Transverse colon (tissue), 4 donors: Measurements from ENCODE around the gene PLIN4. TPM values are rescaled to one million over a fixed set of nuclear protein-coding genes. Genes with fewer than 3 reads are reported as not detected.

Experiments used
- DNase-seq: peaks from one replicate; pipeline ENCODE4 v3.0.0-alpha.2; 2019
- H3K27ac ChIP-seq, 4 donors: fragments of 200-600 bp; sonication (generic); 2 replicates each; pipeline ENCODE4 v1.5.1; 2016 to 2018; ENCODE audit warnings: inconsistent platforms in 4 of 4
- H3K27me3 ChIP-seq: fragments of 200-600 bp; sonication (generic); 2 replicates; pipeline ENCODE4 v1.5.1; 2017; ENCODE audit warnings: inconsistent platforms
- H3K36me3 ChIP-seq, 4 donors: fragments of 200-600 bp; sonication (generic); 2 replicates each; pipeline ENCODE4 v1.5.1; 2017 to 2019; ENCODE audit warnings: inconsistent platforms in 4 of 4
- H3K4me1 ChIP-seq, 4 donors: fragments of 200-600 bp; sonication (generic); 2 replicates each; pipeline ENCODE4 v1.5.1; 2017 to 2020; ENCODE audit warnings: inconsistent platforms in 4 of 4
- H3K4me3 ChIP-seq, 4 donors: fragments of 200-600 bp; sonication (generic); 1 replicate in 1 of 4; 2 replicates in 3 of 4; pipeline versions ENCODE4 v1.5.1 to v1.6.1; 2017 to 2019; ENCODE audit warnings: inconsistent platforms in 4 of 4
- H3K9me3 ChIP-seq, 2 donors: fragments of 200-600 bp; sonication (generic); 2 replicates each; pipeline ENCODE4 v1.5.1; 2017 to 2019; ENCODE audit warnings: inconsistent platforms in 2 of 2
- CTCF ChIP-seq, 5 experiments: fragments of 200-600 bp in 3 of 5; fragments of 450-650 bp in 2 of 5; sonication (generic) in 3 of 5; IDR thresholded peaks; 1 replicate in 2 of 5; 2 replicates in 3 of 5; pipeline ENCODE4 v1.5.1; 2016 to 2017; ENCODE audit warnings: antibody characterized with exemption in 5 of 5, inconsistent platforms in 3 of 5, mild to moderate bottlenecking in 2 of 5, moderate library complexity in 1 of 5
- EP300 ChIP-seq: sonication (generic); formaldehyde crosslinking; IDR thresholded peaks from one replicate; pipeline ENCODE4 v1.6.1; 2017; ENCODE audit warnings: antibody characterized with exemption, low read depth
- POLR2A ChIP-seq: fragments of 450-650 bp; IDR thresholded peaks from one replicate; pipeline ENCODE4 v1.6.1; 2016; ENCODE audit warnings: antibody characterized with exemption, mild to moderate bottlenecking, moderate library complexity
- POLR2AphosphoS5 ChIP-seq, 3 donors: sonication (generic); formaldehyde crosslinking; IDR thresholded peaks; one replicate each; pipeline ENCODE4 v1.6.1; 2016; ENCODE audit warnings: antibody characterized with exemption in 3 of 3
- WGBS, 2 donors: methylation state at CpG; one replicate each; pipeline ENCODE4 v1.1.5; 2018; ENCODE audit warnings: low coverage in 1 of 2; 5-methylcytosine and 5-hydroxymethylcytosine counted together
- in situ Hi-C, 4 donors: fragments of 200-750 bp; cut with MboI; loops; one replicate each; pipeline versions ENCODE4 v1.15.0 to v1.15.1; 2017; ENCODE audit warnings: low sequenced_read_pairs in 3 of 4, low pct_ligation_motif_present in 1 of 4, low pct_unique_long_range_greater_than_20kb in 1 of 4
- intact Hi-C: fragments of 100-400 bp; cut with DNase I; formaldehyde crosslinking; loops from one replicate; pipeline ENCODE4 v1.15.1; 2023; ENCODE audit warnings: low total_unique reads
- total RNA-seq, 4 donors: library from RNA; depleted of rRNA; stranded (reverse); fragments of >200 nt; gene quantifications; one replicate each; pipeline ENCODE4 v1.1.0, GENCODE V29; 2016

Gene PLIN4
- total RNA-seq, 4 donors from 2014 or later = 8.9 to 33.7 (median 22.2) TPM

DNA sequence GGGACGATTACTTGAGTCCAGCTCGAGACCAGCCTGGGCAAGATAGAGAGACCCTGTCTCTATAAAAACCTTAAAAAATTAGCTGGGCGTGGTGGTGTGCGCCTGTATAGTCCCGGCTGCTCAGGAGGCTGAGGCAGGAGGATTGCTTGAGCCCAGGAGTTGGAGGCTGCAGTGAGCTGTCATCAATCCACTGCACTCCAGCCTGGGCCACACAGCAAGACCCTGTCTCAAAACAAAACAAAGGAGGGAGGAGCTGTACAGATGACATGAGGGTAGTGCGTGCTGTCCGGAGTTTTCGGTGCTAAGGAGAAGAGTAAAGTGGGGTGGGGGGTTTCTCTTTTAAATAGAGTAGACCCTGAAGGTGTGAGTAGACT lies 23.6 kb downstream of the PLIN4 start:
- Histone ChIP-seq H3K9me3 (no peaks in the 10 kb centered on the region), H3K27me3 (no peaks in the 10 kb centered on the region), H3K4me1 (no peaks in the 10 kb centered on the region), H3K36me3 (peaks cover 0 to 43% (median 11%) of the 10 kb centered on the region in 4 donors), H3K4me3 (no peak overlapping the region), H3K27ac (no peak overlapping the region)
- TF ChIP-seq POLR2A (no peak), CTCF (IDR thresholded peaks at IDR 0.05) (no peak), POLR2AphosphoS5 (IDR thresholded peaks at IDR 0.05) (no peak), EP300 (no peak)
- 96 to 100% methylated on average over 1 to 8 of the region's 8 CpGs for WGBS, 2 donors
- intact Hi-C loops = no loop called here
- in situ Hi-C loops = no loop called here
- DNase-seq = no peak

GRCh38 chr19:4493929-4494690 lies 24.2 kb downstream of the PLIN4 start:
- Histone ChIP-seq H3K27me3 (no peaks in the 10 kb centered on the region), H3K27ac (no peak overlapping the region), H3K4me1 (no peaks in the 10 kb centered on the region), H3K36me3 (peaks cover 0 to 46% (median 14%) of the 10 kb centered on the region in 4 donors), H3K9me3 (no peaks in the 10 kb centered on the region), H3K4me3 (no peak overlapping the region)
- no peak for DNase-seq
- in situ Hi-C loops (no loop called here), intact Hi-C loops (no loop called here)
- TF ChIP-seq CTCF (IDR thresholded peaks at IDR 0.05) (no peak), POLR2AphosphoS5 (IDR thresholded peaks at IDR 0.05) (no peak), POLR2A (no peak), EP300 (no peak)
- 95 to 98% methylated on average over 9 to 59 of the region's 61 CpGs for WGBS, 2 donors

DNA sequence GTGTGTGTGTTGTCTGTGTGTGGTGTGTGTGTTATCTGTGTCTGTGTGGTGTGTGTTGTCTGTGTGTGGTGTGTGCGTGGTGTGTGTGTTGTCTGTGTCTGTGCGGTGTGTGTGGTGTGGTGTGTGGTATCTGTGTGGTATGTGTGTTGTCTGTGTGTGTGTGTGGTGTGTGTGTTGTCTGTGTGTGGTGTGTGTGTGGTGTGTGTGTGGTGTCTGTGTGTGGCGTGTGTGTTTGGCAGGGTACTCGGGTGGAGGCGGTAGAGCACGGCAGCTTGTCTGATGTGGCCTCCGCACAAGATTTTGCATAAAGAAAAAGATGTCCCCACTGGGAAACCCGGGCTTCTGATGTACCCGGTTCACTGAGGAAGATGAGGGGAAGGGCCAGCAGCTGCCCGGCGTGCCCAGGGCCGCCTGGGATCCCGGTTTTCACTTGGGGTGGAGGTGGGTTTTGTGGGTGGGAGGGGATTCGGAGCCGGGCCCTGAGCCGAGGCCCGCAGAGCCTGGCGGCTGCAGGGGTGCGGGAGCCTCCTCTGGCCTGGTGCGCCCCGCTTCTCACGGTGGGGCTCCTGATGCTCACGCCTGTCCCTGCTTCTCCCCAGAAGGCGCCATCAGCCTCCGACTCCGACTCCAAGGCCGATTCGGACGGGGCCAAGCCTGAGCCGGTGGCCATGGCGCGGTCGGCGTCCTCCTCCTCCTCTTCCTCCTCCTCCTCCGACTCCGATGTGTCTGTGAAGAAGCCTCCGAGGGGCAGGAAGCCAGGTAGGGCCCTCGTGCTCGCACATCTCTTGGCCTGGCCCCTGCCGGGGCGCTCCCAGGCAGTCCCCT lies 25.0 kb downstream of the PLIN4 start:
- in situ Hi-C loops = no loop called here
- Histone ChIP-seq H3K36me3 (peaks cover 0 to 39% (median 16%) of the 10 kb centered on the region in 4 donors), H3K4me3 (no peak overlapping the region), H3K4me1 (no peaks in the 10 kb centered on the region), H3K9me3 (no peaks in the 10 kb centered on the region), H3K27ac (no peak overlapping the region), H3K27me3 (no peaks in the 10 kb centered on the region)
- TF ChIP-seq POLR2A (no peak), CTCF (IDR thresholded peaks at IDR 0.05) (no peak)
- 84 to 93% methylated on average over 8 to 41 of the region's 41 CpGs for WGBS, 2 donors
- DNase-seq = no peak
- intact Hi-C loops = no loop called here

GRCh38 chr19:4492337-4493103 lies 25.8 kb downstream of the PLIN4 start:
- intact Hi-C loops = no loop called here
- H3K4me3 ChIP-seq = no peak overlapping the region
- no peaks in the 10 kb centered on the region for H3K27me3 ChIP-seq
- in situ Hi-C loops = no loop called here
- H3K36me3 ChIP-seq = peaks cover 0 to 34% (median 16%) of the 10 kb centered on the region in 4 donors
- DNase-seq = no peak
- TF ChIP-seq CTCF (IDR thresholded peaks at IDR 0.05) (no peak), POLR2A (no peak), POLR2AphosphoS5 (IDR thresholded peaks at IDR 0.05) (no peak), EP300 (no peak)
- H3K4me1 ChIP-seq = no peaks in the 10 kb centered on the region
- 94 to 100% methylated on average over 1 to 3 of the region's 3 CpGs for WGBS, 2 donors
- no peak overlapping the region for H3K27ac ChIP-seq
- no peaks in the 10 kb centered on the region for H3K9me3 ChIP-seq
